Left kidney (tissue), 2 donors: ENCODE results near the gene VCAN. TPM values are rescaled to one million over a fixed set of nuclear protein-coding genes. Genes with fewer than 3 reads are reported as not detected.

ENCODE experiments used
- DNase-seq: peaks from one replicate; pipeline ENCODE4 v3.0.0-alpha.2; 2013
- polyA plus RNA-seq: library from polyadenylated mRNA; unstranded; fragments of 120-200 nt; gene quantifications from one replicate; pipeline ENCODE4 v1.2.1, GENCODE V29; 2013; ENCODE audit not compliant: insufficient read length

Gene VCAN
- polyA plus RNA-seq, 1 donor, result 398 TPM

GRCh38 chr5:83494087-83494620 is 22.6 kb downstream of the VCAN start:
- no peak for DNase-seq

- no peak for DNase-seq
Observed at GRCh38 chr5:83494666-83495065, 23.1 kb downstream of the VCAN start.

- no peak for DNase-seq
Observed at GRCh38 chr5:83496626-83497025, 25.1 kb downstream of the VCAN start.

GRCh38 chr5:83498585-83498984 is 27.0 kb downstream of the VCAN start:
- DNase-seq, result no peak

- no peak for DNase-seq
Observed at GRCh38 chr5:83503662-83504061, 32.1 kb downstream of the VCAN start.

GRCh38 chr5:83507431-83507830 is 35.9 kb downstream of the VCAN start:
- no peak for DNase-seq

- DNase-seq, result peak; percentile 50
Observed at GRCh38 chr5:83509540-83509939, 38.0 kb downstream of the VCAN start.

- DNase-seq, result no peak
Observed at GRCh38 chr5:83510260-83510659, 38.7 kb downstream of the VCAN start.

GRCh38 chr5:83512061-83512745 is 40.7 kb downstream of the VCAN start:
- DNase-seq, result no peak

- DNase-seq, result no peak
Observed at GRCh38 chr5:83513081-83513480, 41.5 kb downstream of the VCAN start.

- no peak for DNase-seq
Observed at GRCh38 chr5:83513491-83513890, 41.9 kb downstream of the VCAN start.

- peak; percentile 57 for DNase-seq
Observed at GRCh38 chr5:83516377-83516776, 44.8 kb downstream of the VCAN start.

- no peak for DNase-seq
Observed at GRCh38 chr5:83517072-83517687, 45.6 kb downstream of the VCAN start.

GRCh38 chr5:83517688-83518085 is 46.1 kb downstream of the VCAN start:
- DNase-seq, result no peak

GRCh38 chr5:83518319-83519061 is 46.9 kb downstream of the VCAN start:
- no peak for DNase-seq

- no peak for DNase-seq
Observed at GRCh38 chr5:83522446-83522845, 50.9 kb downstream of the VCAN start.

- DNase-seq, result no peak
Observed at GRCh38 chr5:83523929-83524328, 52.4 kb downstream of the VCAN start.

GRCh38 chr5:83524345-83524744 is 52.8 kb downstream of the VCAN start:
- DNase-seq, result no peak

- DNase-seq, result no peak
Observed at GRCh38 chr5:83524991-83525390, 53.4 kb downstream of the VCAN start.

GRCh38 chr5:83526289-83526688 is 54.7 kb downstream of the VCAN start:
- DNase-seq, result no peak

GRCh38 chr5:83527221-83527620 is 55.7 kb downstream of the VCAN start:
- no peak for DNase-seq

GRCh38 chr5:83527722-83528438 is 56.3 kb downstream of the VCAN start:
- no peak for DNase-seq

- DNase-seq, result no peak
Observed at GRCh38 chr5:83528439-83528769, 56.9 kb downstream of the VCAN start.
